ENCODE measurements around the gene PLEKHA7.

PLEKHA7 gene

GRCh38 chr11:16812274-16812673, 201.9 kb downstream of the PLEKHA7 start:
- no peak for DNase-seq (ENCODE audit: low read depth in 3 of 3)

GRCh38 chr11:16811136-16812020, 202.8 kb downstream of the PLEKHA7 start:
- DNase-seq (ENCODE audit: low read depth in 3 of 3) = no peak

GRCh38 chr11:16809886-16810668, 204.1 kb downstream of the PLEKHA7 start:
- no peak for DNase-seq (ENCODE audit: low read depth in 3 of 3)

- no peak for DNase-seq (ENCODE audit: low read depth in 3 of 3)
Observed at GRCh38 chr11:16807306-16807705, 206.9 kb downstream of the PLEKHA7 start.

GRCh38 chr11:16806791-16807190, 207.4 kb downstream of the PLEKHA7 start:
- DNase-seq (ENCODE audit: low read depth in 3 of 3) = no peak

GRCh38 chr11:16805938-16806337, 208.3 kb downstream of the PLEKHA7 start:
- DNase-seq (ENCODE audit: low read depth in 3 of 3) = no peak

GRCh38 chr11:16804104-16804947, 209.9 kb downstream of the PLEKHA7 start:
- no peak for DNase-seq (ENCODE audit: low read depth in 3 of 3)

GRCh38 chr11:16801288-16801980, 212.8 kb downstream of the PLEKHA7 start:
- no peak for DNase-seq (ENCODE audit: low read depth in 3 of 3)

- DNase-seq (ENCODE audit: low read depth in 3 of 3) = no peak
Observed at GRCh38 chr11:16800382-16800781, 213.8 kb downstream of the PLEKHA7 start.

- DNase-seq (ENCODE audit: low read depth in 3 of 3) = no peak
Observed at GRCh38 chr11:16799890-16800289, 214.3 kb downstream of the PLEKHA7 start.

- no peak for DNase-seq (ENCODE audit: low read depth in 3 of 3)
Observed at GRCh38 chr11:16799221-16799620, 215.0 kb downstream of the PLEKHA7 start.

- DNase-seq (ENCODE audit: low read depth in 3 of 3) = no peak
Observed at GRCh38 chr11:16797776-16798175, 216.4 kb downstream of the PLEKHA7 start.

- DNase-seq (ENCODE audit: low read depth in 3 of 3) = no peak
Observed at GRCh38 chr11:16796311-16796710, 217.9 kb downstream of the PLEKHA7 start.

- no peak for DNase-seq (ENCODE audit: low read depth in 3 of 3)
Observed at GRCh38 chr11:16795146-16795545, 219.1 kb downstream of the PLEKHA7 start.

- no peak for DNase-seq (ENCODE audit: low read depth in 3 of 3)
Observed at GRCh38 chr11:16794047-16794818, 220.0 kb downstream of the PLEKHA7 start.

- DNase-seq (ENCODE audit: low read depth in 3 of 3) = no peak
Observed at GRCh38 chr11:16793511-16793910, 220.7 kb downstream of the PLEKHA7 start.

- no peak for DNase-seq (ENCODE audit: low read depth in 3 of 3)
Observed at GRCh38 chr11:16793009-16793408, 221.2 kb downstream of the PLEKHA7 start.

GRCh38 chr11:16792426-16792825, 221.8 kb downstream of the PLEKHA7 start:
- DNase-seq (ENCODE audit: low read depth in 3 of 3) = no peak

GRCh38 chr11:16791191-16791961, 222.8 kb downstream of the PLEKHA7 start:
- no peak for DNase-seq (ENCODE audit: low read depth in 3 of 3)

Measured in stimulated activated CD4-positive, alpha-beta T cell treated with anti-CD3 and anti-CD28 coated beads, TNF-alpha, amount 100 ng/mL, for 24 hours (primary cell).